Right atrium auricular region (tissue), 2 donors: ENCODE measurements around the gene DOCK4. TPM values are rescaled to one million over a fixed set of nuclear protein-coding genes. Genes with fewer than 3 reads are reported as not detected.

ENCODE experiments used
- DNase-seq: peaks from one replicate; pipeline ENCODE4 v3.0.0-alpha.2; 2019; ENCODE audit warnings: low spot score
- H3K27ac ChIP-seq, 2 donors: fragments of 200-600 bp; sonication (generic); 1 replicate in 1 of 2; 2 replicates in 1 of 2; pipeline ENCODE4 v1.5.1; 2016 to 2019
- H3K27me3 ChIP-seq, 2 donors: fragments of 200-600 bp; sonication (generic); one replicate each; pipeline versions ENCODE4 v1.5.1 to v1.6.0; 2017 to 2019
- H3K36me3 ChIP-seq: fragments of 200-600 bp; sonication (generic); one replicate; pipeline ENCODE4 v1.5.1; 2016
- H3K4me1 ChIP-seq, 2 donors: fragments of 200-600 bp; sonication (generic); one replicate each; pipeline versions ENCODE4 v1.5.1 to v1.6.0; 2017 to 2019
- H3K4me3 ChIP-seq, 2 donors: fragments of 200-600 bp; sonication (generic); 1 replicate in 1 of 2; 2 replicates in 1 of 2; pipeline ENCODE4 v1.5.1; 2017 to 2019; ENCODE audit warnings: mild to moderate bottlenecking in 1 of 2, moderate library complexity in 1 of 2
- H3K9me3 ChIP-seq, 2 donors: fragments of 200-600 bp; sonication (generic); one replicate each; pipeline ENCODE4 v1.5.1; 2019
- CTCF ChIP-seq, 2 donors: fragments of 200-600 bp; sonication (generic); IDR thresholded peaks; one replicate each; pipeline ENCODE4 v1.5.1; 2019; ENCODE audit warnings: antibody characterized with exemption in 2 of 2
- total RNA-seq, 2 donors: library from RNA; depleted of rRNA; stranded (reverse); fragments of >200 nt; gene quantifications; one replicate each; pipeline ENCODE4 v1.1.0, GENCODE V29; 2016

DOCK4 gene
- total RNA-seq, 2 donors from 2014 or later: 12.3 to 17.8 TPM

GRCh38 chr7:111750228-111750627 lies 456.0 kb downstream of the DOCK4 start:
- H3K9me3 ChIP-seq: no peaks in the 10 kb centered on the region
- no peak for TF ChIP-seq CTCF (IDR thresholded peaks at IDR 0.05)
- no peak overlapping the region for H3K4me3 ChIP-seq
- DNase-seq: no peak
- no peaks in the 10 kb centered on the region for H3K4me1 ChIP-seq
- no peaks in the 10 kb centered on the region for H3K27me3 ChIP-seq
- no peak overlapping the region for H3K27ac ChIP-seq
- peaks cover 3% of the 10 kb centered on the region for H3K36me3 ChIP-seq

GRCh38 chr7:111749625-111750024 lies 456.6 kb downstream of the DOCK4 start:
- no peak for DNase-seq
- Histone ChIP-seq H3K27ac (no peak overlapping the region), H3K9me3 (no peaks in the 10 kb centered on the region), H3K4me3 (no peak overlapping the region), H3K4me1 (no peaks in the 10 kb centered on the region), H3K27me3 (no peaks in the 10 kb centered on the region), H3K36me3 (peaks cover 8% of the 10 kb centered on the region)
- TF ChIP-seq CTCF (IDR thresholded peaks at IDR 0.05): no peak

GRCh38 chr7:111747718-111748117 lies 458.5 kb downstream of the DOCK4 start:
- TF ChIP-seq CTCF (IDR thresholded peaks at IDR 0.05): no peak
- no peaks in the 10 kb centered on the region for H3K9me3 ChIP-seq
- no peak overlapping the region for H3K4me3 ChIP-seq
- peaks cover 12% of the 10 kb centered on the region for H3K36me3 ChIP-seq
- H3K27ac ChIP-seq: no peak overlapping the region
- no peaks in the 10 kb centered on the region for H3K27me3 ChIP-seq
- H3K4me1 ChIP-seq: no peaks in the 10 kb centered on the region
- DNase-seq: no peak

- Histone ChIP-seq H3K36me3 (peaks cover 12% of the 10 kb centered on the region), H3K4me3 (no peak overlapping the region), H3K27me3 (no peaks in the 10 kb centered on the region), H3K4me1 (no peaks in the 10 kb centered on the region), H3K27ac (no peak overlapping the region), H3K9me3 (no peaks in the 10 kb centered on the region)
- no peak for DNase-seq
- TF ChIP-seq CTCF (IDR thresholded peaks at IDR 0.05): no peak
These were observed 459.2 kb downstream of the DOCK4 start for GRCh38 chr7:111746950-111747349.

- Histone ChIP-seq H3K27ac (no peak overlapping the region), H3K9me3 (no peaks in the 10 kb centered on the region), H3K36me3 (peaks cover 10% of the 10 kb centered on the region), H3K27me3 (no peaks in the 10 kb centered on the region), H3K4me3 (no peak overlapping the region), H3K4me1 (no peaks in the 10 kb centered on the region)
- DNase-seq: no peak
- TF ChIP-seq CTCF (IDR thresholded peaks at IDR 0.05): no peak
These were observed 461.6 kb downstream of the DOCK4 start for GRCh38 chr7:111744501-111745155.
